SK-N-MC (cell line): ENCODE results near the gene BMERB1.

Source experiments
- DNase-seq: peaks from one replicate; pipeline ENCODE4 v3.0.0-alpha.2; 2011; ENCODE audit warnings: low read depth, low spot score
- H3K27ac ChIP-seq: fragments of 200-600 bp; sonication (generic); 2 replicates; pipeline ENCODE4 v1.5.1; 2016; ENCODE audit warnings: mixed run types
- H3K36me3 ChIP-seq: fragments of 200-600 bp; sonication (generic); 2 replicates; pipeline ENCODE4 v1.6.1; 2017; ENCODE audit warnings: antibody characterized with exemption, low read length, mixed read lengths; ENCODE audit not compliant: insufficient read depth
- H3K4me3 ChIP-seq: fragments of 200-600 bp; sonication (generic); 2 replicates; pipeline ENCODE4 v1.5.1; 2016
- H3K9ac ChIP-seq: fragments of 200-600 bp; sonication (generic); 2 replicates; pipeline ENCODE4 v1.8.0; 2017; ENCODE audit warnings: mixed run types, mixed read lengths; ENCODE audit not compliant: insufficient read length
- H3K9me3 ChIP-seq: fragments of 200-600 bp; sonication (generic); 2 replicates; pipeline ENCODE4 v1.6.1; 2017; ENCODE audit warnings: low read depth, mild to moderate bottlenecking, antibody characterized with exemption, low read length, moderate library complexity, mixed read lengths
- EZH2 ChIP-seq: fragments of 200-600 bp; sonication (generic); IDR thresholded peaks from one replicate; pipeline ENCODE4 v1.6.1; 2017; ENCODE audit warnings: antibody characterized with exemption
- FOXP2 ChIP-seq: optimal IDR thresholded peaks from 2 replicates; pipeline ENCODE3; 2011; ENCODE audit warnings: mild to moderate bottlenecking, moderate library complexity; ENCODE audit not compliant: insufficient read depth; ENCODE audit errors: extremely low read length, control extremely low read depth
- POLR2AphosphoS5 ChIP-seq: IDR thresholded peaks from 2 replicates; pipeline ENCODE4 v1.6.1; 2012; ENCODE audit warnings: mild to moderate bottlenecking, low read depth, low read length, borderline replicate concordance

The BMERB1 gene

GRCh38 chr16:15609286-15609649 lies 174.9 kb downstream of the BMERB1 start:
- no peak overlapping the region for H3K9ac ChIP-seq
- H3K36me3 ChIP-seq: peaks cover 67% of the 10 kb centered on the region
- no peaks in the 10 kb centered on the region for H3K9me3 ChIP-seq
- DNase-seq: no peak
- TF ChIP-seq FOXP2 (no peak), POLR2AphosphoS5 (no peak), EZH2 (no peak)
- no peak overlapping the region for H3K27ac ChIP-seq
- H3K4me3 ChIP-seq: no peak overlapping the region

GRCh38 chr16:15610369-15610871 lies 176.0 kb downstream of the BMERB1 start:
- no peak for DNase-seq
- TF ChIP-seq EZH2 (no peak), FOXP2 (no peak), POLR2AphosphoS5 (no peak)
- H3K27ac ChIP-seq: no peak overlapping the region
- no peak overlapping the region for H3K9ac ChIP-seq
- H3K9me3 ChIP-seq: no peaks in the 10 kb centered on the region
- H3K36me3 ChIP-seq: peaks cover 68% of the 10 kb centered on the region
- H3K4me3 ChIP-seq: no peak overlapping the region

GRCh38 chr16:15611610-15612009 lies 177.2 kb downstream of the BMERB1 start:
- H3K36me3 ChIP-seq: peaks cover 75% of the 10 kb centered on the region
- DNase-seq: no peak
- no peak overlapping the region for H3K27ac ChIP-seq
- H3K9ac ChIP-seq: no peak overlapping the region
- TF ChIP-seq POLR2AphosphoS5 (no peak), FOXP2 (no peak), EZH2 (no peak)
- H3K9me3 ChIP-seq: no peaks in the 10 kb centered on the region
- H3K4me3 ChIP-seq: no peak overlapping the region

GRCh38 chr16:15613676-15614075 lies 179.3 kb downstream of the BMERB1 start:
- H3K27ac ChIP-seq: no peak overlapping the region

GRCh38 chr16:15616012-15616411 lies 181.6 kb downstream of the BMERB1 start:
- Histone ChIP-seq H3K4me3 (no peak overlapping the region), H3K9me3 (no peaks in the 10 kb centered on the region), H3K9ac (no peak overlapping the region), H3K27ac (no peak overlapping the region), H3K36me3 (peaks cover 77% of the 10 kb centered on the region)
- TF ChIP-seq FOXP2 (no peak), POLR2AphosphoS5 (no peak), EZH2 (no peak)
- DNase-seq: no peak

More at GRCh38 chr16:15613676-15614075, 179.3 kb downstream of the BMERB1 start:
- no peak overlapping the region for H3K4me3 ChIP-seq
- H3K9ac ChIP-seq: no peak overlapping the region
- H3K9me3 ChIP-seq: no peaks in the 10 kb centered on the region
- no peak for DNase-seq
- H3K36me3 ChIP-seq: peaks cover 77% of the 10 kb centered on the region
- TF ChIP-seq EZH2 (no peak), POLR2AphosphoS5 (no peak), FOXP2 (no peak)

GRCh38 chr16:15616475-15617165 lies 182.2 kb downstream of the BMERB1 start:
- Histone ChIP-seq H3K4me3 (no peak overlapping the region), H3K36me3 (peaks cover 80% of the 10 kb centered on the region), H3K9me3 (no peaks in the 10 kb centered on the region), H3K27ac (no peak overlapping the region), H3K9ac (no peak overlapping the region)
- no peak for TF ChIP-seq FOXP2
- no peak for TF ChIP-seq EZH2
- TF ChIP-seq POLR2AphosphoS5: no peak
- no peak for DNase-seq

- DNase-seq: no peak
- Histone ChIP-seq H3K9me3 (no peaks in the 10 kb centered on the region), H3K4me3 (no peak overlapping the region), H3K9ac (no peak overlapping the region), H3K27ac (no peak overlapping the region), H3K36me3 (peaks cover 80% of the 10 kb centered on the region)
- no peak for TF ChIP-seq EZH2
- TF ChIP-seq FOXP2: no peak
- TF ChIP-seq POLR2AphosphoS5: no peak
Observed at GRCh38 chr16:15617901-15618300, 183.5 kb downstream of the BMERB1 start.

GRCh38 chr16:15618392-15618791 lies 184.0 kb downstream of the BMERB1 start:
- no peak overlapping the region for H3K9ac ChIP-seq
- no peak overlapping the region for H3K4me3 ChIP-seq
- no peaks in the 10 kb centered on the region for H3K9me3 ChIP-seq
- no peak overlapping the region for H3K27ac ChIP-seq
- H3K36me3 ChIP-seq: peaks cover 78% of the 10 kb centered on the region
- no peak for DNase-seq
- no peak for TF ChIP-seq POLR2AphosphoS5
- no peak for TF ChIP-seq EZH2
- no peak for TF ChIP-seq FOXP2
